GM10248 (cell line): ENCODE data around the gene CNP.

Experiments
- CTCF ChIA-PET: fragments of 300-600 bp; sonication (Branson Sonifier 250); formaldehyde crosslinking; extraction: SDS; loops from one replicate; lab custom pipeline; 2021; ENCODE audit warnings: antibody characterized with exemption; lab: Yijun Ruan, JAX
- POLR2A ChIA-PET: fragments of 350-650 bp; sonication (Branson Sonifier 250); formaldehyde crosslinking; extraction: SDS; loops from one replicate; lab custom pipeline; 2020; ENCODE audit warnings: antibody characterized with exemption; lab: Yijun Ruan, JAX
- DNase-seq: peaks from one replicate; pipeline ENCODE4 v3.0.0; 2012; ENCODE audit errors: extremely low spot score
- TF ChIP-seq, protein P1 (sequence below): IDR thresholded peaks from 2 replicates; pipeline ENCODE4 v1.5.1; 2012; ENCODE audit warnings: mild to moderate bottlenecking, low read depth; ENCODE audit errors: extremely low read depth, missing control alignments, control extremely low read depth

Gene CNP

GRCh38 chr17:41932816-41933389 lies 33.7 kb upstream of the CNP start:
- DNase-seq: no peak
- ChIA-PET CTCF (no interaction called here), POLR2A (interaction anchor here (1.2 kb wide), 1 partner anchor 33 kb away, joined by 14 read pairs; no protein-coding TSS in a partner anchor)
- TF ChIP-seq, protein P1, sequence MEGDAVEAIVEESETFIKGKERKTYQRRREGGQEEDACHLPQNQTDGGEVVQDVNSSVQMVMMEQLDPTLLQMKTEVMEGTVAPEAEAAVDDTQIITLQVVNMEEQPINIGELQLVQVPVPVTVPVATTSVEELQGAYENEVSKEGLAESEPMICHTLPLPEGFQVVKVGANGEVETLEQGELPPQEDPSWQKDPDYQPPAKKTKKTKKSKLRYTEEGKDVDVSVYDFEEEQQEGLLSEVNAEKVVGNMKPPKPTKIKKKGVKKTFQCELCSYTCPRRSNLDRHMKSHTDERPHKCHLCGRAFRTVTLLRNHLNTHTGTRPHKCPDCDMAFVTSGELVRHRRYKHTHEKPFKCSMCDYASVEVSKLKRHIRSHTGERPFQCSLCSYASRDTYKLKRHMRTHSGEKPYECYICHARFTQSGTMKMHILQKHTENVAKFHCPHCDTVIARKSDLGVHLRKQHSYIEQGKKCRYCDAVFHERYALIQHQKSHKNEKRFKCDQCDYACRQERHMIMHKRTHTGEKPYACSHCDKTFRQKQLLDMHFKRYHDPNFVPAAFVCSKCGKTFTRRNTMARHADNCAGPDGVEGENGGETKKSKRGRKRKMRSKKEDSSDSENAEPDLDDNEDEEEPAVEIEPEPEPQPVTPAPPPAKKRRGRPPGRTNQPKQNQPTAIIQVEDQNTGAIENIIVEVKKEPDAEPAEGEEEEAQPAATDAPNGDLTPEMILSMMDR: no peak

DNA sequence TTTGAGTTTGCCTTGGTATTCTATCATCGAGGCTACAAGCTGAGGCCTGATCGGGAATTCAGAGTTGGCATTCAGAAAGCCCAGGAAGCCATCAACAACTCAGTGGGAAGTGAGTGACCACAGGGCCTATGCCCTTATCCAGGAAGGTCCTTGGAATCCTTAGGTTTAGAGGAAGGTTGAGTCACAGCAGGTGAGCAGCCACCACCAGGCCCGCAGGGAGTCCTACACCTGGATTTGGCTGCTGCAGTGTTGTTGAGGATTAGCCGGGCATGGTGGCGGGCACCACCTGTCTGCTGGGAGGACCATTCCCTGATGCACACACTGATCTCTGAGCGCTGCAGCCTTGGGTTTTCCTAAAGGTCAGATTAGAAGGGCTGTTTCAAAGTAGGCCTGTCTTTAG lies 31.0 kb upstream of the CNP start:
- POLR2A ChIA-PET: no interaction called here
- CTCF ChIA-PET: no interaction called here
- TF ChIP-seq, protein P1: no peak
- DNase-seq: no peak

GRCh38 chr17:41937970-41938954 lies 28.3 kb upstream of the CNP start:
- DNase-seq: no peak
- CTCF ChIA-PET: interaction anchor here (1.0 to 1.8 kb wide), 2 partner anchors 8 to 260 kb away, joined by 3 to 8 read pairs; partner anchors contain the start of gene ODAD4
- POLR2A ChIA-PET: no interaction called here
- TF ChIP-seq, protein P1: no peak

DNA sequence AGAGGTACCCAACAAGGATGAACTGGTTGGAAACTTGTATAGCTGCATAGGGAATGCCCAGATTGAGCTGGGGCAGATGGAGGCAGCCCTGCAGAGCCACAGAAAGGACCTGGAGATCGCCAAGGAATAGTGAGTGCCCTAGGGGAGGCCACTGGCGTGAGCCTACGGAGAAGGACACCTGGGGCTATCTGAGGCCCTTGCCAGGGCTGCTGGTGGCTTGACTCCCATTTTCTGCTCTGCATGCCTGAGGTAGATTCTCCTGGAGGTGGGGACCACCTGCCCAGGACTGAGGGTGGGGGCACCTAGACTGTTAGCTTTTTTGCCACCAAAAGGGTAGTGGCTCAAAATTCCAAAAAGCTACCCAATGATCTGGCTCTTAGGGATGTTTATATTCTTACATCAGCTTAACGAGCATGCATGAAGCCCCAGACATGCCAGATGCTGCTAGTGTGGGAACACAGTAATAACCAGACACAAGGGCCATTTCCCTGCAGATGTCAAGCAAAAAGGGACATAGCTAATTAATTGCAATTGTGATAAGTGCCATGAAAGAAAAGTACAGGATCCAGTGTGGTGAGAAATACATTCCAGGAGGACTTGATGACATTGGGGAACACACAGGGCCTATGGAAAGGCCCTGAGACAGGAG lies 27.4 kb upstream of the CNP start:
- CTCF ChIA-PET: interaction anchor here (1.0 to 1.8 kb wide), 4 partner anchors 9 to 283 kb away, joined by 3 to 8 read pairs (median 3); partner anchors contain the start of gene ODAD4
- no peak for DNase-seq
- POLR2A ChIA-PET: no interaction called here
- TF ChIP-seq, protein P1: no peak

DNA sequence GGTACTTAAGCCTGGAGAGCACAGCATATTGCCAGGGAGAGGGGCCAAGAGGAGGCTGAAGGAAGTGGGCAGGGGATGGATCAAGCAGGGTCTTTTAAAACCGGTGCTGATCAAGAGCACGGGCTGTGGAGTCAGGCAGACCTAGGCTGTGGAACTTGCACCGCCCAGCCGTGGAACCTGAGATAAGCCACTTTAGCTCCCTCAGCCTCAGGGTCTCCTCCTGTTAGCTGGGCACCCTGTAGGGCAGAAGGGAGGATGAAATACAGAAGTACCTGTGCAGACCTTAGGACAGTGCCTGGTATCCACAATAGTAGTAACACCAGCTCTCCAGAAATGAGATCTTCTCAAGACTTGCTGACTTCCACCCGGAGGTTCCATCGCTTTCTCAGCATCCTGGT lies 26.9 kb upstream of the CNP start:
- TF ChIP-seq, protein P1: no peak
- no peak for DNase-seq
- CTCF ChIA-PET: interaction anchor here (1.1 to 1.8 kb wide), 3 partner anchors 9 to 283 kb away, joined by 3 to 8 read pairs (median 3); partner anchors contain the start of gene ODAD4
- POLR2A ChIA-PET: no interaction called here

DNA sequence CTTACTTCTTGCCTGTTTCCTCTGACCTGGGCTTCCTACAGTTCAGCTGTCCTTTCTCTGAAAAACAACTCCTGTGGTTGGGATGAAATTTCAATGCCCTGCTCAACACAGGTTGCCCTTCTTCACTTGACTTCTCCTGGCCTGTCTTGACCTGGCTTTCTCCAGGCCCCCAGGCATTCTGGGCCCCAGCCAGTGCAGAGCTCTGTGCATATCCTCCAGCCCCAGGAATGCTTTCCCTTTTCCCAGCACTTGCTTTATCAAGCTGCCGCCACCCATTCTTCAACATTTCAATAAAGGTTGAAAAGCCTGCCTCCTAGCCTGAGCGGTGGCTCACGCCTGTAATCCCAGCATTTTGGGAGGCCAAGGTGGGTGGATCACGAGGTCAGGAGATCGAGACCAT lies 25.4 kb upstream of the CNP start:
- POLR2A ChIA-PET: no interaction called here
- TF ChIP-seq, protein P1: no peak
- DNase-seq: no peak
- CTCF ChIA-PET: interaction anchor here (1.1 kb wide), 1 partner anchor 22 kb away, joined by 5 read pairs; no protein-coding TSS in a partner anchor
